Right atrium auricular region (tissue), 2 donors: ENCODE results near the gene ZBED4. TPM values are rescaled to one million over a fixed set of nuclear protein-coding genes. Genes with fewer than 3 reads are reported as not detected.

Experiments
- DNase-seq: peaks from one replicate; pipeline ENCODE4 v3.0.0-alpha.2; 2019; ENCODE audit warnings: low spot score
- H3K27ac ChIP-seq, 2 donors: fragments of 200-600 bp; sonication (generic); 1 replicate in 1 of 2; 2 replicates in 1 of 2; pipeline ENCODE4 v1.5.1; 2016 to 2019
- H3K27me3 ChIP-seq, 2 donors: fragments of 200-600 bp; sonication (generic); one replicate each; pipeline versions ENCODE4 v1.5.1 to v1.6.0; 2017 to 2019
- H3K36me3 ChIP-seq: fragments of 200-600 bp; sonication (generic); one replicate; pipeline ENCODE4 v1.5.1; 2016
- H3K4me1 ChIP-seq, 2 donors: fragments of 200-600 bp; sonication (generic); one replicate each; pipeline versions ENCODE4 v1.5.1 to v1.6.0; 2017 to 2019
- H3K4me3 ChIP-seq, 2 donors: fragments of 200-600 bp; sonication (generic); 1 replicate in 1 of 2; 2 replicates in 1 of 2; pipeline ENCODE4 v1.5.1; 2017 to 2019; ENCODE audit warnings: mild to moderate bottlenecking in 1 of 2, moderate library complexity in 1 of 2
- H3K9me3 ChIP-seq, 2 donors: fragments of 200-600 bp; sonication (generic); one replicate each; pipeline ENCODE4 v1.5.1; 2019
- total RNA-seq, 2 donors: library from RNA; depleted of rRNA; stranded (reverse); fragments of >200 nt; gene quantifications; one replicate each; pipeline ENCODE4 v1.1.0, GENCODE V29; 2016
- TF ChIP-seq, protein P1 (sequence below), 2 donors: fragments of 200-600 bp; sonication (generic); IDR thresholded peaks; one replicate each; pipeline ENCODE4 v1.5.1; 2019; ENCODE audit warnings: antibody characterized with exemption in 2 of 2

Gene ZBED4
- total RNA-seq, 2 donors from 2014 or later = 3.7 to 6.6 TPM

DNA sequence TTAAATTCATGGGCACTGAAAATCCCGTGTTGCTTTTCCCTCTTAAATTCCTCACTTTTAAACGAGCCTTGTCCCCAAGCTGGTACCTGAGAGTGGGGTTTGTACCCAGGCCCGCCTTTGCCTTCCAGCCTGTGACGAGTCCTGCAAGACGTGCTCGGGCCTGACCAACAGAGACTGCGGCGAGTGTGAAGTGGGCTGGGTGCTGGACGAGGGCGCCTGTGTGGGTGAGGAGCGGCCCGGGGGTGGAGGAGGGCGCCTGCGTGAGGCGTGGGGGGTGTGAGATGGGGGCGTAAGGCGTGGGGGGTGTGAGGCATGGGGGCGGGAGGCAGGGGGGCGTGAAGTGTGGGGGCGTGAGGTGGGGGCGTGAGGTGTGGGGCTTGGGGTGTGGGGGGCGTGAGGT is 68.8 kb downstream of the ZBED4 start:
- H3K9me3 ChIP-seq = no peaks in the 10 kb centered on the region
- peaks cover 28% of the 10 kb centered on the region for H3K36me3 ChIP-seq
- H3K4me1 ChIP-seq = peaks cover 0 to 14% of the 10 kb centered on the region in 2 donors
- TF ChIP-seq, protein P1, sequence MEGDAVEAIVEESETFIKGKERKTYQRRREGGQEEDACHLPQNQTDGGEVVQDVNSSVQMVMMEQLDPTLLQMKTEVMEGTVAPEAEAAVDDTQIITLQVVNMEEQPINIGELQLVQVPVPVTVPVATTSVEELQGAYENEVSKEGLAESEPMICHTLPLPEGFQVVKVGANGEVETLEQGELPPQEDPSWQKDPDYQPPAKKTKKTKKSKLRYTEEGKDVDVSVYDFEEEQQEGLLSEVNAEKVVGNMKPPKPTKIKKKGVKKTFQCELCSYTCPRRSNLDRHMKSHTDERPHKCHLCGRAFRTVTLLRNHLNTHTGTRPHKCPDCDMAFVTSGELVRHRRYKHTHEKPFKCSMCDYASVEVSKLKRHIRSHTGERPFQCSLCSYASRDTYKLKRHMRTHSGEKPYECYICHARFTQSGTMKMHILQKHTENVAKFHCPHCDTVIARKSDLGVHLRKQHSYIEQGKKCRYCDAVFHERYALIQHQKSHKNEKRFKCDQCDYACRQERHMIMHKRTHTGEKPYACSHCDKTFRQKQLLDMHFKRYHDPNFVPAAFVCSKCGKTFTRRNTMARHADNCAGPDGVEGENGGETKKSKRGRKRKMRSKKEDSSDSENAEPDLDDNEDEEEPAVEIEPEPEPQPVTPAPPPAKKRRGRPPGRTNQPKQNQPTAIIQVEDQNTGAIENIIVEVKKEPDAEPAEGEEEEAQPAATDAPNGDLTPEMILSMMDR (IDR thresholded peaks at IDR 0.05) = no peak
- DNase-seq = no peak
- H3K27me3 ChIP-seq = no peaks in the 10 kb centered on the region
- H3K4me3 ChIP-seq = no peak overlapping the region
- H3K27ac ChIP-seq = no peak overlapping the region

DNA sequence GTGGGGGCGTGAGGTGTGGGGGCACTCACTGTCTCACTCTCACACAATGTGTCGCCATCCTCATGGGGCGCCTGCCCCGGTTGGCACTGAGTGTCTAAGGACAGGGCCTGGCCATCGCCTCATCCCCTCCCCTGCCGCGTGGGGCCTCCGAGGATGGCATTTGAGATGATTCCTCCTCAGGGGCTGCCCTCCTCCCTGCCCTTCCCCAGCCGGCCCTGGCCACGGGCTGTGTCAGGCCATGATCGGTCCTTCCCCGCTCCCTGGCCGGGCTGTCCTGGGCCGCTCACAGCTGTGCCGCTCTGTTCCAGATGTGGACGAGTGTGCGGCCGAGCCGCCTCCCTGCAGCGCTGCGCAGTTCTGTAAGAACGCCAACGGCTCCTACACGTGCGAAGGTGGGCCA is 69.3 kb downstream of the ZBED4 start:
- Histone ChIP-seq H3K27me3 (no peaks in the 10 kb centered on the region), H3K9me3 (no peaks in the 10 kb centered on the region), H3K4me3 (no peak overlapping the region), H3K4me1 (peaks cover 0 to 10% of the 10 kb centered on the region in 2 donors), H3K27ac (no peak overlapping the region), H3K36me3 (peaks cover 30% of the 10 kb centered on the region)
- DNase-seq = no peak
- TF ChIP-seq, protein P1 (IDR thresholded peaks at IDR 0.05) = no peak

DNA sequence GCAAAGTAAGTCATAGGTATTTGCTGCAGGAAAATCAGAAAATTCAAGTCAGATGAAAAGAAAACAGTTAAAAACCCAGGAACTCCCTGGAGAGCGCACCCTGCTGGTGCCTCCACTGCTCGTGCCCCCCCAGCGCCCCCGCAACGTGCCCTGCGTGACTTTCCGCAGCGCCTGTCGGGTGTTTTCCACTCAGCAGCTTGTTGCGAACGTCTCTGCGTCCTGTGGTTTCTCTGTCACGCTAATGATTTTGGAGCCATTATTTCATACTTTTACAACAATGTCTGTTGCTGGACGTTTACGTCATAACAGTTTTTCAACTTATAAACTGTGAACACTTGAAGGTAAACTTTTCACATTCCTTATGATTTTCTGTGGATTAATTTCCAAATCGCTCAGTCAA is 69.8 kb downstream of the ZBED4 start:
- Histone ChIP-seq H3K27ac (no peak overlapping the region), H3K36me3 (peaks cover 30% of the 10 kb centered on the region), H3K4me3 (no peak overlapping the region), H3K27me3 (no peaks in the 10 kb centered on the region), H3K9me3 (no peaks in the 10 kb centered on the region), H3K4me1 (peaks cover 0 to 10% of the 10 kb centered on the region in 2 donors)
- no peak for DNase-seq
- TF ChIP-seq, protein P1 (IDR thresholded peaks at IDR 0.05) = no peak

DNA sequence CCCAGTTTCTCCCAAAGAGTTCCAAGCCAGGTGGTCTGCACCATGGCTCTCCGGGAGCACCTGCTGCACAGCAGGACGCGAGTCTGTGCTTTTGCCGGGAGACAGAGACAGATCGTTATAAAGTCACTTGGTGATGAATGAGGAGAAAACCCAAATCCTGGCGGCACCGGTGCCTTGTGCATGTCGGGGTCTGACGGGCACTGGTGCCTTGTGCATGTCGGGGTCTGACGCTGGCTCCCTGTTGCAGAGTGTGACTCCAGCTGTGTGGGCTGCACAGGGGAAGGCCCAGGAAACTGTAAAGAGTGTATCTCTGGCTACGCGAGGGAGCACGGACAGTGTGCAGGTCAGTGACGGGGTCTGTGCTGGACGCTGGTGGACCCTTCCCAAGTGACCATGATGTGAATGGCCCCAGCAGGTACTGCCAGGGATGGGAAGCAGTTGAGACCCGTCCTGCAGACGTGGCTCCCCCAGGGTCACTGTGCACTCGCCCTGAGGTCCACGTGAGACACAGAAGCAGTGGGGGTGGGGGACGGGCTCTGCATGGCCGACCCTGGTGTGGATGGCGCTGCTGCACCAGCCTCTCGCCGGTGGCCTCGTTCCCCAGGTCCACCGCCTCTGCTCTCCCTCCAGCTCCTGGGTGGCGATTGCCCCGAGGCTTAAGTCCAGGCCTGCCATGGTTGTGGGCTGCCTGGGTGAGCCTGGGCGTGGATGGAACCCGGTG is 70.6 kb downstream of the ZBED4 start:
- DNase-seq = no peak
- H3K4me1 ChIP-seq = peaks cover 0 to 11% of the 10 kb centered on the region in 2 donors
- peaks cover 30% of the 10 kb centered on the region for H3K36me3 ChIP-seq
- H3K4me3 ChIP-seq = no peak overlapping the region
- TF ChIP-seq, protein P1 (IDR thresholded peaks at IDR 0.05) = no peak
- no peaks in the 10 kb centered on the region for H3K9me3 ChIP-seq
- H3K27ac ChIP-seq = no peak overlapping the region
- H3K27me3 ChIP-seq = peaks cover 0 to 4% of the 10 kb centered on the region in 2 donors

DNA sequence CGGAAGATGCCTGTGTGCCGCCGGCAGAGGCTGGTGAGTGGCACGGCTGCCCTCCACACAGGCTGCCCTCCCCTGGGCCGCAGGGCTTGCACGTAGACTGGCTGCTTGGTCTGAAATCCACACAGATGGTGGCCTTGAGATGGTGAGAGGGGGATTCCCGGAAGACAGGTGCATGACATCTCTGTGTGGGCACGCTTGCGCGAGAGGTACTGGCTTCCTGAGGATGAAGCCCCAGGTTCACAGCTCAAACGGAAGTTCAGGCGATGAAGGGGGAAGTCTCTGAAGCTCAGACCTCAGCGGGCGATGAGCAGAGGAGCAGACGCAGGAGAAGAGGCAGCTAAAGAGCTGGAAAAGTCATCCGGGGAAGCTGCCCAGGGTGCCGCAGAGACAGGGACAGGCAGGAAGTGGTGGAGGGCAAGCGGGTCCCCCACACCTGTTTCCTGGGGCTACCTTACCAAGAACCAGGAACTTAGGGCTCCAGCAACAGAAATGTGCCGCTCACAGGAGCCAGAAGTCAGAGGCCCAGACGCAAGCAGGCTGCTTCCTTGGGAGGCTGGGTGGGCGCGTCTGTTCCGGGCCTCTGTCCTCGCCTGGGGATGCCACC is 72.0 kb downstream of the ZBED4 start:
- DNase-seq = no peak
- Histone ChIP-seq H3K27me3 (peaks cover 0 to 4% of the 10 kb centered on the region in 2 donors), H3K9me3 (no peaks in the 10 kb centered on the region), H3K27ac (no peak overlapping the region), H3K4me1 (peaks cover 0 to 16% of the 10 kb centered on the region in 2 donors), H3K4me3 (no peak overlapping the region), H3K36me3 (peaks cover 26% of the 10 kb centered on the region)
- TF ChIP-seq, protein P1 (IDR thresholded peaks at IDR 0.05) = no peak
